ENCODE measurements around the gene WDFY4.

DNA sequence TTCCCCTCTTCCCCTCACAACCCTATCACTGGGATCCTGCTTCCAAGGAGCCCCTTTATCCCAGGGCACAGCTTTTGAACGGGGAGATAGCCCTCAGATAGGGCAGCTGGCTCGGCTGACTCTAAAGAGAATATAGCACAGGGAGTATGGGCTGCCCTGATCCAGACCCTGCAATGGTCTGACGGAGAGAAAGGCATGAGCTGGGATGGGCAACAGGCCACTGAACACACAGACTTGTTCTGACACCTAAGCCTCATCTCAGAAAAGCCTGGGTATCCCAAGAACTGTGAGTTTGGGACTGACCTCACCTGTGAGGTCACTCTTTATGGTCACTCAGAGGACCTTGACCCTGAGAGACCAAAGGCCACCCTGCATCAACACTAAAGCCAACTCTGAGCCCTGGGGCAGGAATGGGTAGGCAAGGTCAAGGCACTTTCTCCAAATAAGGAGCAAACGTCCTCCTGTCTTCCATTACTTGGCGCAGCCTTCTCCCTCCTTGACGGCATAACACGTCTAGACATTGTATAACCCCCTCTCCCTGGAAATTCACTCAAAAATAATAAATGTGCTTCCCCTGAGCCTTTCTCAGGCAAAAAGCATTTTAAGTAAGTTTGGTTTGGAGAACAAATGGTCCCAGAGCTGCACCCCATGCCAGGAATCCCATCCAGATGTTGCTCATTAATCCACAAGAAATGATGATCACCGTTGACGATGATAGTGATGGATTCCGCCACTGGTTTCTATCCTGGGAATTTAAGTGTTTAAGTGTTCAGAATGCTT, 263.2 kb downstream of the WDFY4 start:
- TF ChIP-seq CTCF (conservative IDR thresholded peaks at IDR 0.05 in 1 of 2, IDR thresholded peaks at IDR 0.05 in 1 of 2; ENCODE audit: extremely low read depth in 1 of 2, insufficient read depth in 1 of 2, low read depth in 1 of 2, low read length in 2 of 2): no peak
- no peak for TF ChIP-seq EZH2 (IDR thresholded peaks at IDR 0.05; ENCODE audit: borderline replicate concordance, low read length)

Data from mammary epithelial cell (primary cell).